WTC11 (cell line): Measurements from ENCODE around the gene KNG1.

Experiments
- ATF1 ChIP-seq: sonication (generic); formaldehyde crosslinking; IDR thresholded peaks from 2 replicates; pipeline ENCODE4 v1.8.1; 2023; ENCODE audit warnings: mild to moderate bottlenecking, moderate library complexity, missing genetic modification reagents
- CTCF ChIP-seq: fragments of 200-600 bp; IDR thresholded peaks from 2 replicates; pipeline ENCODE4 v1.8.0; 2022; ENCODE audit warnings: antibody characterized with exemption
- ELF4 ChIP-seq: sonication (generic); formaldehyde crosslinking; IDR thresholded peaks from 2 replicates; pipeline ENCODE4 v1.8.1; 2022; ENCODE audit warnings: low read depth, mild to moderate bottlenecking, moderate library complexity, missing genetic modification reagents
- ESRRA ChIP-seq: sonication (generic); formaldehyde crosslinking; IDR thresholded peaks from 2 replicates; pipeline ENCODE4 v1.8.1; 2022; ENCODE audit warnings: mild to moderate bottlenecking, missing genetic modification reagents, borderline replicate concordance
- MAX ChIP-seq: sonication (generic); formaldehyde crosslinking; IDR thresholded peaks from 2 replicates; pipeline ENCODE4 v1.8.0; 2022; ENCODE audit warnings: mild to moderate bottlenecking, missing genetic modification reagents
- NFE2L1 ChIP-seq: sonication (generic); formaldehyde crosslinking; IDR thresholded peaks from 2 replicates; pipeline ENCODE4 v1.8.1; 2023; ENCODE audit warnings: missing genetic modification reagents
- SP1 ChIP-seq: sonication (generic); formaldehyde crosslinking; conservative IDR thresholded peaks from 2 replicates; pipeline ENCODE4 v1.8.1; 2022; ENCODE audit warnings: missing genetic modification reagents
- TEAD1 ChIP-seq: sonication (generic); formaldehyde crosslinking; IDR thresholded peaks from 2 replicates; pipeline ENCODE4 v1.8.0; 2022; ENCODE audit warnings: mild to moderate bottlenecking, missing genetic modification reagents
- USF2 ChIP-seq: sonication (generic); formaldehyde crosslinking; IDR thresholded peaks from 2 replicates; pipeline ENCODE4 v1.8.1; 2023; ENCODE audit warnings: mild to moderate bottlenecking, missing genetic modification reagents, moderate library complexity
- ZNF121 ChIP-seq: sonication (generic); formaldehyde crosslinking; IDR thresholded peaks from 2 replicates; pipeline ENCODE4 v1.8.0; 2023; ENCODE audit warnings: missing genetic modification reagents
- ZNF317 ChIP-seq: sonication (generic); formaldehyde crosslinking; IDR thresholded peaks from 2 replicates; pipeline ENCODE4 v1.8.1; 2023; ENCODE audit warnings: low read depth, mild to moderate bottlenecking, moderate library complexity, missing genetic modification reagents, borderline replicate concordance
- TF ChIP-seq, protein P1 (sequence below): sonication (generic); formaldehyde crosslinking; IDR thresholded peaks from 2 replicates; pipeline ENCODE4 v1.8.1; 2022; ENCODE audit warnings: mild to moderate bottlenecking, moderate library complexity, missing genetic modification reagents
- TF ChIP-seq, protein P2 (sequence below): sonication (generic); formaldehyde crosslinking; IDR thresholded peaks from 2 replicates; pipeline ENCODE4 v1.8.1; 2023; ENCODE audit warnings: mild to moderate bottlenecking, moderate library complexity, missing genetic modification reagents

GRCh38 chr3:186760897-186761447 lies 43.8 kb downstream of the KNG1 start:
- no peak for TF ChIP-seq ZNF121 (CRISPR knock-in tag)
- TF ChIP-seq, protein P1, sequence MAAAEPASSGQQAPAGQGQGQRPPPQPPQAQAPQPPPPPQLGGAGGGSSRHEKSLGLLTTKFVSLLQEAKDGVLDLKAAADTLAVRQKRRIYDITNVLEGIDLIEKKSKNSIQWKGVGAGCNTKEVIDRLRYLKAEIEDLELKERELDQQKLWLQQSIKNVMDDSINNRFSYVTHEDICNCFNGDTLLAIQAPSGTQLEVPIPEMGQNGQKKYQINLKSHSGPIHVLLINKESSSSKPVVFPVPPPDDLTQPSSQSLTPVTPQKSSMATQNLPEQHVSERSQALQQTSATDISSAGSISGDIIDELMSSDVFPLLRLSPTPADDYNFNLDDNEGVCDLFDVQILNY (CRISPR knock-in tag), result no peak
- TF ChIP-seq ELF4, result no peak
- no peak for TF ChIP-seq TEAD1 (CRISPR knock-in tag)
- TF ChIP-seq ATF1 (CRISPR knock-in tag), result no peak
- no peak for TF ChIP-seq SP1 (CRISPR knock-in tag)
- TF ChIP-seq, protein P2, sequence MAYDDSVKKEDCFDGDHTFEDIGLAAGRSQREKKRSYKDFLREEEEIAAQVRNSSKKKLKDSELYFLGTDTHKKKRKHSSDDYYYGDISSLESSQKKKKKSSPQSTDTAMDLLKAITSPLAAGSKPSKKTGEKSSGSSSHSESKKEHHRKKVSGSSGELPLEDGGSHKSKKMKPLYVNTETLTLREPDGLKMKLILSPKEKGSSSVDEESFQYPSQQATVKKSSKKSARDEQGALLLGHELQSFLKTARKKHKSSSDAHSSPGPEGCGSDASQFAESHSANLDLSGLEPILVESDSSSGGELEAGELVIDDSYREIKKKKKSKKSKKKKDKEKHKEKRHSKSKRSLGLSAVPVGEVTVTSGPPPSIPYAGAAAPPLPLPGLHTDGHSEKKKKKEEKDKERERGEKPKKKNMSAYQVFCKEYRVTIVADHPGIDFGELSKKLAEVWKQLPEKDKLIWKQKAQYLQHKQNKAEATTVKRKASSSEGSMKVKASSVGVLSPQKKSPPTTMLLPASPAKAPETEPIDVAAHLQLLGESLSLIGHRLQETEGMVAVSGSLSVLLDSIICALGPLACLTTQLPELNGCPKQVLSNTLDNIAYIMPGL (CRISPR knock-in tag), result no peak
- TF ChIP-seq CTCF, result no peak
- TF ChIP-seq USF2 (CRISPR knock-in tag), result no peak
- TF ChIP-seq MAX (CRISPR knock-in tag), result no peak
- TF ChIP-seq ZNF317 (CRISPR knock-in tag), result no peak
- TF ChIP-seq ESRRA (CRISPR knock-in tag), result no peak
- no peak for TF ChIP-seq NFE2L1 (CRISPR knock-in tag)
